ENCODE data around the gene ACVR1.
"Not testable (repeated sequence)": the region's sequence is repeated elsewhere in the genome, so short reads cannot be mapped to it uniquely, and the experiment has no call there.

The ACVR1 gene

GRCh38 chr2:157849591-157849990 lies 26.5 kb downstream of the ACVR1 start:
- DNase-seq = no peak

DNA sequence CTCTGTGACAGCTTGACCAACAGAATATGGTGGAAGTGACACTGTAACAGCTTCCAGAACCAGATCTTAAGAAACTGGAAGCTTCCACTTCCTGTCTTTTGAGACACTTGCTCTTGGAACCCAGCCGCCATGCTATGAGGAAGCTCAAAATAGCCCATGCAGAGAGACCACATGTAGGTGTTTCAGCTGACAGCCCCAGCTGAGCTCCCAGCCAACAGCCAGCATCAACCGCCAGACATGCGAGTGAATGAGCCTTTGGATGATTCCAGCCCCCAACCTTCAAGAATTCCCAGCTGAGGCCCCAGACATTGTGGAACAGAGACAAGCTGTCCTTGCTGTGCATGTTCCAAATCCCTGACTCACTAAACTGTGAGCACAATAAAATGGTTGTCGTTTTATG lies 27.9 kb downstream of the ACVR1 start:
- DNase-seq = no peak

GRCh38 chr2:157845081-157845480 lies 31.0 kb downstream of the ACVR1 start:
- no peak for DNase-seq

DNA sequence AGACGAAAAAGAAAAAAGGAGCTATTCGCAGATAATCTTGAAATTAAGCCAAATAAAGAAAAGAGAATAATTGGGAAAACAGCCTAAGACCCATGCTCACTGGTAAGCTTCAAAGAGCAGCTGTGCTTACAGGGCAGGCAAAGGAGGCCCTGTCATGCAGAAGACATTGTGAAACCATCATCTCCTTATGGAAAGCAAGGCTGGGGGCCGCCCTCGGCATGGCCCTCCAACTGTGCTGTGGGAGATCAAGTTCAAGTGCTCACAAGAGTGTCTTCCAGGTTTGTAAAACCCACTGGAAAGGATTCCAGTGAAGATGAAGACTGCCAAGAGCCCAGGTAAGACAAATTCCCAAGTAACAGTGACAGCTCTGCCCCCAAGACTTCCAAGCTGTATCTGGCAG lies 32.2 kb downstream of the ACVR1 start:
- DNase-seq = no peak

GRCh38 chr2:157843081-157843480 lies 33.0 kb downstream of the ACVR1 start:
- no peak for DNase-seq

- DNase-seq = no peak
These were observed 33.8 kb downstream of the ACVR1 start for GRCh38 chr2:157842106-157842879.

DNA sequence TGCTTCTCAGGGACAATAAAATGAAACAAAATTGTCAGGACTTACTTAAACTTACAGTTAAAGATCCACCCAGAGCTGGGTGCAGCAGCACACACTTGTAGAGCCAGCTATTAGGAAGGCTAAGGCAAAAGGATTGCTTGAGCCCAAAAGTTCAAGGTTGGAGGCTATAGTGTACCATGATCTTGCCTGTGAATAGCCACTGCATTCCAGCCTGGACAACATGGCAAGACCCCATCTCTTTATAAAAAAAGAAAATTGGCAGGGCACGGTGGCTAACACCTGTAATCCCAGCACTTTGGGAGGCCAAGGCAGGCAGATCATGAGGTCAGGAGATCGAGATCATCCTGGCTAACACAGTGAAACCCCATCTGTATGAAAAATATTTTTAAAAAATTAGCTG lies 34.6 kb downstream of the ACVR1 start:
- DNase-seq = no peak

DNA sequence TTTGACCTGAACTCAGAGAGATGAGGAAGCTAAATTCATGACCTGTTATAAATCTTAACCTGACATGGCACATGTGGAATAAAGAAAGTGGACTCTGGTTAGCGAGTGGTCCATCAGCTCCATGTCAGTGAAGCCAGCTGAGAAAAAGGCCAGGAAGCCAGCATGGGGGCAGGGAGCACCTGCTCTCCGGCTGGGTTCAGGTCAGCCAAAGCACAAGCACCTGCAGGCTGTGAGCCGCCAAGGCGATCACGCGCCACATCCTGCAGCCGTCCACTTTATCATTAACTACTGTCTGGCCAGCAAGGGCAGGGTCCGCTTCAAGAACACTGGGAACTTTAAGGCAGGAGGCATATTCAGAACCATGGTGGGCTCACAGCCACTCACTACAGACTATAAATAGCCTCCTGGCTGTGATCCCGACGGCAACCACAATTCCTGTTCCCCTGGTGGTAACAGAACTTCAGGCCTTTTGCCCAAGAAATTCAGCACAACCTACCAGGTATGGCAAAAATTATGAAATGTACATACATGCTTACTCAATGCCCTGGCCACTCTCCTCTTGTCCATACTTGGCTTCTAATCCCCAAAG lies 35.5 kb downstream of the ACVR1 start:
- no peak for DNase-seq

- DNase-seq = no peak
These were observed 36.3 kb downstream of the ACVR1 start for GRCh38 chr2:157839822-157840221.

DNA sequence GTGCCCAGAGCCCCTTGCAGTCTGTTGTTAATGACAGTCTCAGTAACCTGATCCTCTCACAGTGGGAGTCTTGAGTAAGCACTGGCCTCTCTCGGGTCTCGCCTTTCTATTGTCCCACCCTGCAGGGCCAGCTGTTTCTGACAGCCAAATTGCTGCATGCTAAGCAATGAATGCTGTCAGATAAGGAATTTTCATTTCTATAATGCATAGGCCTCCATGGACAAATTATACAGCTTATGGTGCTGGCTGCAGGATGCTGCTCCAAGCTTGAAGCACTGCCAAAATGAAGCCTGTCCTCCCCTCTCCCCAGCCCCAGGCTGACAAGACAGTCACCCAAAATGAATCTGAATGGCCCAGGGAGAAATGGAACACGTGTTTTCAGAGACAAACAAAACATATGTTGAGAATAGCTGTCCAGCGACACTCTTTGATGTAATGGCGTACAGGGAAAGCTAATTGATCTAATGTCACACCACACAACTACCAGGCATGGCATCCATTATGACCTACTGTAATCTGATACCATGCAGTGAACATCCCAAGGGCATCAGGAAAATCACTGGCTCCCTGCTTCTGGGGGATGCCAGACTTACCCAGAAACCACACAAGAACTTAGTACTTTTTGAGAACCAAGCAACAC lies 36.8 kb downstream of the ACVR1 start:
- no peak for DNase-seq

DNA sequence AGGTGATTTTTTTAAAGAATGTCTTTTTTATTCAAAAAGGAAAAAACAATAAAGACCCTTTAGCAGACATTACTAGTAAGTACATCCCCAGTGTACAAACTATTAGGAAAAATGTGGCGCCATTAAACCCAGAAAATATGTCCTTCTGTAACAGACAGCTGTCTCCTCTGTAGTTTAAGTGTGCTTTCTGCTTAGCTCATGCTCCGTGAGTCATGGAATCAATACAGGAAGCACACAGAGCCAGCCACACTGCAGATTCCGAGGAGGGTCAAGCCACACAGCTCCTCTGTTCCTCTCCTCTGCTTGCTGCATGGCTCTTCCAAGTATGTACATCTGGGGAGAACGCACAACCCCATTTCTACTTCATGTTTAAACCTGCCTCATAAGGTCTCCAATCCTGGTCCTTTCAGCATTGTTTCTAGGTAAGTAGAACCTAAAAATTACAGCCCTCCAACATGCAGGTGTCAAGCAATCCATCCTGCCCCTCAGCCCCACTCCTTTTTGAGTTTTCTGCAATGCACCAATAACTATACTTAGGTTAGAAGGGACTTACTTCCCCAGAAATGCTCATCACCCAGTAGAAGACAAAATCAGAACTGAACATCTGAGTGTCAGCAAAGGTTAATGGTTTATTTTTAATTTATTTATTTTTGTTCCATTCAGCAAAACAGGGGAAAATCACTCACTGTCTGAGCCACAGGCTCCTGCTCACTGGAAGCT lies 37.5 kb downstream of the ACVR1 start:
- peak; percentile 13 for DNase-seq

DNA sequence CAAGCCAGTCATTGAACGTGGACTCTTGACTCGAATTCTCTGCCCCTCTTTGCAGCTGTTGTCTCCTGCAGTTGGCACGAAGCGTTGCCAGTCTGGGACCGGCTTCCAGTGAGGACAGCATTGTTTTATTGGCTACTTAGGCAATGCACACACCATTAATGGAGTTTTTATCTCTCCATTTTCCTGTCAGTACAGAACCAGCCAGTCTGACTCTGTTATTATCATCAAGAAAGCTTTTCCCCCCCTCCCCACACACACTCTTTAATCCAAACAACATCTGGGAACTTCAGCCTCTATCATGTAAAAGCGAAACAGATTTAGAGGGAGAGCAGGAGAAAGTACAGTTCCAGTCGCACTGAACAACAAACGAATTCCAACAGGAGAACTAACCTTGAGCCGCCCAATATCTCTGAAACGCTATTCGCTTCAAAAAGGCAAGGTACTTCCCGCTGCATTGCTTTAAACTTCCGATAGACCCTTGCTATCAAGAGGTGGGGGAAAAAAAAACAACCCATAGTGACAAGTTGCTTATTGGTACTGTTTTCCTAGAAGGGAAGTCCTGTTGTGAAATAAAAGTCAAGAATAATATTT lies 38.2 kb downstream of the ACVR1 start:
- DNase-seq = no peak

- no peak for DNase-seq
These were observed 39.6 kb downstream of the ACVR1 start for GRCh38 chr2:157836531-157836930.

DNA sequence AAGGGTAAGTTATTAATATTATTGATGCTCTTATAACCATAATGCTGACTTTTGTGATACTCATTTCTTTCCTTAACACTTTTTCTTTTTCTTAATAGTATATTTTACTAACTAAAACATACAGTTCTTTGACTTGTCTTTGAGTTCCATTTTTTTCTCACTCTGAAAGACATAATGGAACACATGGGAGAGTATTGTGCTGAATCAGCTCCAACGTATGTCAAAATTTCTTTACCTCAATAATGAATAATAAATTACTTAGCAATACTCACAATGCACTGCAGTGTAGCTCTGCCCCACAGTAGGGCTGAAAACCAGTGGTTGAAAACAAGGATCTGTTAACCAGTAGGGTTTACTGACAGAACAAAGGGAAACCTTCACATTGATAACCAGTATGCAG lies 40.7 kb downstream of the ACVR1 start:
- no peak for DNase-seq

GRCh38 chr2:157835006-157835405 lies 41.1 kb downstream of the ACVR1 start:
- no peak for DNase-seq

DNA sequence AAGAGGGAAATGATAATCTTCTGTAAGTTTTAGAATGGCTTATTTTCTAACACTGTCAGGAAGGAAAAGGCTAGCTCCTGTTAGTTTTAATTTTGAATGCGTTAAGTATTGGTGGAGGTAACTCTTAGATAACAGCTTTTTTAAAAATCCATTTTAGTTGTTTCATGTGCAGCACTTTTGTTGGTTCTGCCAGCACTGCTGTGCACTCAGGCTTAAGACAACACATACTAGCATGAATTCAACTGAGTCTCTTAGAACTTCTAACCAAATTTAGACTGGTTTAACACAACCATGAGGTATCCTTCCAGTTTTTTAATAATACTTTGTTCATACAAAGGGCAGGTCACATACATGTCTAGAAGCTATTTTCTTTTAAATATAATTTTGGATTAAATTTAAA lies 42.4 kb downstream of the ACVR1 start:
- DNase-seq = no peak

DNA sequence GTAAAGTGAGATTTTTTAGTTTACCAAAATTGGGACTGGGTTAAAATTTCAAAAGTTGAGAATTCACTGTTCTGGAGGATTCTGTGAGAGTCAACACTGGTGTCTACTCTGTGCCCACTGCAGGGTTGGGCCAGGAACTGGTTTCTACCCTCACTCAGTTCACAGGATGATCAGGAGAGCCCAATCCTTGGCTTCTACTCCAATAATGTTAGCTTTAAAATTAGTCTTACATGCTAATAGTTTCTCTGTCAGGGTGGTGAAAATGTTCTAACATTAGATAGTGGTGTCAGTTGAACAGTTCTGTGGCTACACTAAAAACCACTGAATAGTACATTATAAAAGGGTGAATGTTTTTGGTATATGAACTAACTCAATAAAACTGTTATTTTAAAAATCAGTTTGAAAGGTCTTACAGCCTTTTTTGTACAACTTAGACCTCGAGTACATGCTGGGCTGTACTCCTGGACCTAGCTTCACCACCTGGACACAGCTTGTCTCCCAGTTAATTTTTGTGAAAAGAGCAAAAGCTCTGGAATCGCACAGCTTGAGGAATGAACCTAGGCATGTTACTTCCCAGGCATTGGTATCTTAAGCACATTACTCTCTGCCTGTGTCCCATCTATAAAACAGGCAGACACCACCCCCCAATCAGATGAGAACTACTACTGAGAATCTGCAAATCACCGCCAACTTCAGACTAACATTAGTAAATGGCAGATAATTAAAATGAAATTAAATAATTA lies 44.4 kb downstream of the ACVR1 start:
- no peak for DNase-seq

DNA sequence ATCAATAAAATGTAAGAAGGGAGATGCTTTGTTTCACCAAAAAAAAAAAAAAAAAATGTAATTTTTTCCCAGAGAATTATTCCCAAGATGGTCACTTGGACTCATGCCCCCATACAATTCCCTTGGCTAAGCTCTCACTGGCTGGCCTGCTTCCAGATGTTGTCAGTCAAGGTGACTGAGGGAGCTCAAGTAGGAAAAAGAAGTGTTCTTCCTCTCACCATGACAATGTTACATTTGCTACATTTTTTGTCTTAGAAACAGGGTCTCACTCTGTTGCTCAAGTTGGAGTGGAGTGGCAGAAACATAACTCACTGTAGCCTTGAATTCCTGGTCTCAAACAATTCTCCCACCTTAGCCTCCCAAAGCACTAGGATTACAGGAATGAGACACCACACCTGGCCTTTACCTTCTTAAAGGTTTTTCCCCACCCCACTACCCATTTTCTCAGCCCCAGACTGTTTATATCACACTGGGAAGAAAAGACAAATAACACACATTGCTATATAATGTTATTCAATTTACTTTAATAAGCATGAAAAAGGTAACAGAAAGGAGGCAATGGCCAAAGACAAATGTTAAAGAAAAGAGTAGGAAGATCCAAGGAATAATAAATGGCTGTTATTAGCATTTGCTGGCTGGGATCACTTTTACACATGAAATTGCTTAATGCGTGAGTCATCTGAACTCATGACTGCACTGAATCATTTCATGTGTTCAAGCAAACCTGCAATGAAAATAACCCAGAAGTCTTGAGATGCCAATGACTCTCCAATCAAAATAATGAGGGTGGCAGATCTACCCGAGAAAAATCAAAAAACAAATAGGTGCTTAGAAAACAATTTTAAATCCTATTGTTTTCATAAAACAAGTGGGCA lies 45.2 kb downstream of the ACVR1 start:
- no peak for DNase-seq

DNA sequence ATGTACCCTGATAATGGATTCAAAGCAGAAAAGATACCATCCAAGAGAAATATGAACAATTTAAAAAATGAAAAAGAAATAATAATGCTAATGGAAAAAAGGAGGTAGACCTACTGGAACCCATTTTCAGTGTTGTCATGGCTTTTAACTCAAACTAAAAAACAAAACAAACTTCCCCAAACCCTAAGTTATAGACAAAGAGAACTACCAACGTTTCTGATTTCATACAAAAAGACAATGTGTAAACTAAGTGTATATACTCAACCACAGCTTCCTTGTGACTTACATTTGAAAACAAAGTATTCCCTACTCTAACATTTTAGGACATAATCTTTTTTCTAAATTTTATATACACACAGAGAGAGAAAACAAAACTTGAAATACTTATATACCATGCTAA lies 45.9 kb downstream of the ACVR1 start:
- no peak for DNase-seq

DNA sequence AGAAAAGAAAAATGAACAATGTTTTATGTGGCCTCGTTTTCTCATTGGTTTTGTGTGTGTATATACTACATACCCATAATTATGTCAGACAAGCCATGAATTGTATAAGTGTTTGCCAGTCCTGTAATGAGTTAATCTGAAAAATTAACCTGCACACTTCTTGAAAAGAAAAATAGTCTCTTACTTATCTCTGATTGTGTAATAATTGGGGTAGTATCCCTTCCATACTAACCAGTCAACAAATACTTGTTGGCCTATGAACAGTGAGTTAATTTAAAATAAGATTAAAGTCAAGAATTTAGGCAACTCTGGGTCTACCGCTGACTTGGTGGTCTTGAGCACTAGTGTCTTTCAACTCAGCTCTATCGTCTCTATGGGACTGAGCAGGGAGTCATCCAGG lies 48.8 kb downstream of the ACVR1 start:
- no peak for DNase-seq

- not testable (repeated sequence) for DNase-seq
These were observed 49.5 kb downstream of the ACVR1 start for GRCh38 chr2:157826644-157827043.

GRCh38 chr2:157825885-157826284 lies 50.2 kb downstream of the ACVR1 start:
- no peak for DNase-seq
